22Rv1 (cell line): ENCODE data around the gene SCNN1B.

Experiments
- H3K27ac ChIP-seq: fragments of 450-650 bp; 2 replicates; pipeline ENCODE4 v1.5.1; 2017
- CTCF ChIP-seq: fragments of 450-650 bp; IDR thresholded peaks from 2 replicates; pipeline ENCODE4 v1.5.1; 2017; ENCODE audit warnings: mild to moderate bottlenecking
- ZFX ChIP-seq: fragments of 450-650 bp; IDR thresholded peaks from 2 replicates; pipeline ENCODE4 v1.6.1; 2017; ENCODE audit warnings: antibody characterized with exemption, borderline replicate concordance

Gene SCNN1B

DNA sequence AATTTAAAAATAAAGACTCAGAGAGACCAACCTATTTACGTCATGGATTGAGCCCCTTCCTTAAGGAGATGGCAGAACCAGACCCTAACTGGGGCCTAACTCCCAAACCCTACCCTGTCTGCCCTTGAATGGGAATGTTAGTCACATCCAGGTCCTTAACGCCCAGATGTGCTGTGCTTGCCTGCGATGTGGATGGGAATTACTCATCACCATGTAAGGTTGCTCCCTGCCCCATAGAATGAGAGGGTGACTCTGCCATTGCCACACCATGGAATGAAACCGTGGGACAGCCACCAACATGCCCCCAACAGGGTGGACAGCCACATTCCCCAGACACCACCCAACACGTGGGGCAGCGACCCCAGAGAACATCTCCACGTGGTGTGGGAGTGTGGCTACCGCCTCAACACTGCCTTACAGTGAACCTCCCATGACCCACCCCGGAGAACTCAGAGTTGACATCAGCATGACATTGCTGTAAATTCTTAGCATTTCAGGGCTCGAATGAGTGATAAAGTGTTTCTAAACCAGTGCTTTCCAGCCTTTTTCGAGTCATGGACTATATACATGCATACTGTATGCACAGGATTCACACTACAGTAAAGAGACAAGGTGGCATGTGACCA, 31.8 kb downstream of the SCNN1B start:
- no peak overlapping the region for H3K27ac ChIP-seq
- TF ChIP-seq CTCF, result no peak
- no peak for TF ChIP-seq ZFX

GRCh38 chr16:23334457-23334853, 32.4 kb downstream of the SCNN1B start:
- H3K27ac ChIP-seq, result no peak overlapping the region
- TF ChIP-seq CTCF (no peak), ZFX (no peak)

DNA sequence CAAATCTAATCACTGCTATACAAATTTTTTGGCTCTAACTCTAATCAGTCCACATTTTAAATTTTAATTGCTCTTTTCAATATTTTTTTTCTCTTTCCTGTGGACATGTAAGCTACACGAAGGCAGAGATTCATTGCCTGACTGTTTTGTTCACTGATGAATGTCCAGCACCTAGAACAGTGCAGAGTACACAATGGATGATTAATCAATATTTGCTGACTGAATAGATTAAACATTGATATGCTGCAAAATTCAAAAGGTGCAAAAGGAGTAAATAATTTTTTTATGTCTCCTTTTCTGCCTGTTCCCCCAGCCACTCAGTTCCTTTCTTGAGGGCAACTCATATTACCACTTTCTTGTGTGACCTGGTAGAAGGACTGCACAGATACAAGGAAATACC, 32.8 kb downstream of the SCNN1B start:
- TF ChIP-seq ZFX (no peak), CTCF (no peak)
- no peak overlapping the region for H3K27ac ChIP-seq

- TF ChIP-seq ZFX, result no peak
- no peak for TF ChIP-seq CTCF
- H3K27ac ChIP-seq, result no peak overlapping the region
These were observed 35.9 kb downstream of the SCNN1B start for GRCh38 chr16:23337836-23338550.

DNA sequence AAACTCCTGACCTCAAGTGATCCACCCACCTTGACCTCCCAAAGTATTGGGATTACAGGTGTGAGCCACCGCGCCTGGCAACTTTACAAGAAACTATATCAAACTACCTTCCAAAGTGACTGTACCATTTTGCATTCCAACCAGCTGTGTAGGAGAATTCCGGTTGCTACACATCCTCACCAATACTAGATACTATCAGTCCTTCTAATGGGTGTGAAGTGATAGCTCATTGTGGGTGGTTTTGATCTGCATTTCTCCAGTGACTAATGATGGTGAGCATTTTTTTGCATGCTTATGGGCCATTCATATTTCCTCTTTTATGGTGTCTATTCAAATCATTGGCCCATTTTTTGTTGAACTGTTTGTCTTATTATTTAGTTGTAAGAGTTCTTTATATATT, 37.7 kb downstream of the SCNN1B start:
- TF ChIP-seq CTCF, result no peak
- no peak for TF ChIP-seq ZFX
- H3K27ac ChIP-seq, result no peak overlapping the region

- H3K27ac ChIP-seq, result no peak overlapping the region
- TF ChIP-seq ZFX (no peak), CTCF (no peak)
These were observed 40.1 kb downstream of the SCNN1B start for GRCh38 chr16:23342083-23342640.
